NCI-H2029 (cell line): ENCODE data around the gene CDS2.

ENCODE experiments used
- DNase-seq: peaks from one replicate; lab custom pipeline; 2025; lab: John Stamatoyannopoulos, UW

CDS2 gene

DNA sequence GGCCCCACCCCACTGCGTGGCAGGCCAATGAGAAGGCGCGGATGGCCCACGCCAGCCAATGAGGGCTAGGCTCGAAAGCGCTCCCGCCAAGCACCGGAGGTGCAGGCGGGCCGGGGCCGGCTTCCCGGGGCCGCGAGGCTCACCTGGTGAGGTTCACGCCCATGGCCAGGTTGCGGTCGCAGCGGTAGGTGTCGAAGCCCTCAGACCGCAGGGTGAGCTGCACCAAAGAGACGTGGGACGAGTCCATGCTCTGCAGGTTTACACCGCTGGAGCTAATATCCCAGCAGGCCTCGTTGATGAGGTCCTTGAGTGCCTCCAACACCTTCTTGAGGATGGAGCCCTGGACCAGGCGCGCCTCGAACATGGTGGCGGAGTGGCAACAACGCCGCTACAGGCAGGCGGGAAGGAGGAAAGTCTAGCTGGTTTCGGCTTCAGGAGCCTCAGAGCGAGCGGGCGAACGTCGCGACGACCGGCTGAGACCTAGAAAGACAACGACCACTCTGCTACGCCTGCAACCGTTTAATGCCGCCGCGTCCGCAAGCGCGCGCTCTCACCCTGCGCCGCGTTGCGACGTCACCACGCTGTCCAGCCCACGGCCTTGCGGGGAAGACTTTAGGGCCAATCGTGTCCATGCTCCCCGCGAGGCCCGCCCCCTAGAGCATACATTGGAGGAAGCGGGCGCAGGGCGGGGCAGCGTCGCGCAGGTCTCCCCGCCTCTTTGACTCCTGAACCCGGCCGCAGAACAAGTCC, 7.2 kb upstream of the CDS2 start, which contains the start of gene PCNA:
TSS of gene PCNA (minus strand) at position 524 of the 750 bp plus-strand sequence. CDS start at position 364, 160 bp downstream.
- DNase-seq: peak; percentile 98

DNA sequence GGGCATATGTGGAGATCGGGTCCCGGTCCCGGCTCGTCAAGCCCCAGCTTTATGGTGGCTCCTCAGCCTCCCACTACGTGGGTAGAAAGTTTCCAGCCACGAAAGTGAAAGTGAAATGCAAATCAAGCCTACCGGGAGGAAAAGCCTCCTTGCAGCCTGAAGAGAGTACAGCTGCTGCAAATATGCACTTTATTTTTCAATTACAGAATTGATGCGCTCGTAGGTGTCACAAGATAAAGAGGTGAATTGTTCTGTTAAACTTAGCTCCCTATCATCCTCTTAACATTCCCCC, 6.7 kb upstream of the CDS2 start:
- DNase-seq: no peak

DNA sequence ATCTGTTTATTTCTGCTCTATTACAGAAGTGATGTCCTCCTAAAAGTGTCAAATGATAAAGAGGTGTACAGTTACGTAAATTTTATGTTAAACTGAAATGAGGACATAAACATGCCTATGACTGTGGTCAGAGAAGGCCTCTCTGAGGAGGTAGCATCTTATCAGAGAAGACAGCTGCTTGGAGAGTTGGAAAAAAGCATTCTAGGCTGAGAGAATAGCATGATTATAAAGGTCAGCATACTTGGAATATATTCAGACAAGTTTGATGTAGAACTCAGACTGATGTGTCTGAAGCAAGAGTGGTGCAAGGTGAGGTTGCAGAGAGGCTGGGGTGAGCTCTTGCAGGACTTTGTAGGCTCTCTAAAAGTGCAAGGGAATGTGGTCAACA, 3.9 kb upstream of the CDS2 start:
- DNase-seq: no peak

- peak; percentile 61 for DNase-seq
Observed at GRCh38 chr20:5127204-5127858, 523 bp downstream of the CDS2 start.

- DNase-seq: no peak
Observed at GRCh38 chr20:5127859-5128424, 1.1 kb downstream of the CDS2 start.

DNA sequence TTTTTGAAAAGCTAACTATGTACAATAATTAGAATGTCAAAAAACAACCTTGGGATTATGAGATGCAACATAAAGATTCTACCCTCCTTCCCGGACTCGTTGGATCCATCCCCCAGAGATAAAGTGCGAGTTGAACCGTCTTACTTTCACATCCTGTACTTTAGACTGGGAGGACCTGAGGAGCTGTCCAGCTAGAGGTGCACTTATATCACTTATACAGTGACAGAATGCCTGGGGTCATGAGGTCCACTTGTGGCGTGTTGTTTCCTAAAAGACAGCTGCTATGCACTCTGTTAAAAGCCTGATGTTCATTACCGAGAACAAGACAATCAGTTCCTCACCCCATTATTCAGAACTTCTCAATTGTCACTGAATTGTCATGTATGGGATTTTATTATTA, 2.1 kb downstream of the CDS2 start:
- DNase-seq: no peak

DNA sequence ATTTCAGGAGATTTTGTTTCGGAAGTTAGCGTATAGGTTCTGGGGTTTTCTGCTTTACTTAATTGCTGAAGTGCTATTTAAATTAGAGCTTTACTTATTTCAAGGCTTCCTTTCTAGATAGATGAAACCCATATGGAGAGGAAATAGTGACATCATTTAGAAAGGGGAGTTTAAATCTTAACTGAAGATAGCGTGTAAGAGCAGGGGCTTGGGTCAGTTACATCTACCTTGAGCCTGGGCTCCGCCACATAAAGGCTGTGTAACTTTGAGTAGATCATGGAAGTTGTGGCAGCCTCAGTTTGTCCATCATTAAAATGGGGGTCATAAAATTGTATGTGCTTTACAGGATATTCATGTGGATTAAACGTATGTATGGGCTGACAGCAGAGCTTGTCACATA, 4.7 kb downstream of the CDS2 start:
- no peak for DNase-seq

GRCh38 chr20:5133998-5134397, 7.2 kb downstream of the CDS2 start:
- no peak for DNase-seq

DNA sequence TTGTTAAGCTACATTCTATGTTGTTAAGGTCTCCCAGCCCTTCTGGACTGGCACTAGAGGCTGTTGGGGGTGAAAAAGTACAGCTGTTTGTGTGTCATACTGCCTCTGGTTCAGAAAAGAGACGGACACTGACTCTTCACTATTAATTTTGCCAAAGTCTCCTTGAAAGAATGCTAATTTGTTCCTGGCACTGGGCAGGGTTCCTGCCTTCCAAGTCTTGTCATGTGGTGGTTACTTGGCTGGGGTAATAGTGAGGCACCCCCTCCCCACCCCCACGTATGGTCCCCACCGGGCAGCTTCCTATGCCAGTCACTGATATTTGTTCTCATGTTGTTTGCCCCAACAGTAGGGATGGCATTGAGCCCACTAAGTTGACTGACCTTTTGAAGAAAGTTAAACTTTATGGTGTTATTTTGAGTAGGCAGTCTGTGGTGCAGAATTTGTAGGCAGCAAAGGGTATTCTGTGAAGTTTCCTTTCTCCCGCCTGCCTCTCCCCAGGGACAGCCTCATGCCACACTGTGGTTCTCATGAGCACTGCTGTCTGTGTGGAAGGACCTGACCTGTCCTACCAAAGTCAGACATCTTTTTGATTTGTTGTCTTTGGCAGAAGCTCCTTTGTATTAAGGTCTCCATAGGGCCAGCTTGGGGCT, 8.7 kb downstream of the CDS2 start:
- DNase-seq: no peak

DNA sequence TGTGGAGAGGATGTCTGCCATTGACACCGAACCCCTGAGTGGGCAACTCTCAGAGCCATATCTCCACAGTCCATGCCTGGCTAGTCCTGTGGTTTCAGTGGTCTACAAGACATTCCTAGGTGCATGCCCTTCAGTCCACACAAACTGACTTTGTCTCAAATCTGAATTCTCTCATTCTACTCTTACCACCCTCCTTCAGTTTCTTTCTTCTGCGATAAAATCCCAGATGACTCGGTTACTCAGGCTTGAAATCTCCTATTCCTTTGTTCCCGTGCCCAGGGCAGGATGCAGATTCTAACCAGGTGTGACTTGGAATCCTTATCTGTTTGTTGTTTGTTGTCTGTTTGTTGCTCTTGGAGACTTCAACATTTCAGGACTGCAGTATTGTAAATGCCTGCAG, 9.3 kb downstream of the CDS2 start:
- no peak for DNase-seq

DNA sequence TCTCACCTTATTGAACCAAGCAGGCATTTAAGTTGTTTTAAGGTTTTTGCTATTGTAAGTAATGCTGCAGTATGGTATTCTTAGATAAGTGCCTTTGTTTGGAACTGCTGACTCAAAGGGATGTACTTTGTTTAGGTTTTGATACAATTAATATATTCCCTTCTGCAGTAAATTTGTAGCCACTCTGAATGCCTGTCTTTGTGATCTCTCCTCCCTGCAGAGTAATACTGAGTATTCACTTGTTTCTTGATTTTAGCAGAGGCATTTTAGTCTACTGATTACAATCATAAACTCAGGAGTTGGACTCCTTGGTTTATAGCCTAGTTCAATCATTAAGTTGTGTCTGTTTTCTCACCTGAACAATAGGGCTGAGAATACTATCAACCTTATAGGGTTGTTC, 13.4 kb downstream of the CDS2 start:
- no peak for DNase-seq

- no peak for DNase-seq
Observed at GRCh38 chr20:5141615-5142014, 14.8 kb downstream of the CDS2 start.

- no peak for DNase-seq
Observed at GRCh38 chr20:5143851-5144250, 17.0 kb downstream of the CDS2 start.

GRCh38 chr20:5145365-5146098, 18.7 kb downstream of the CDS2 start:
- no peak for DNase-seq

- no peak for DNase-seq
Observed at GRCh38 chr20:5146099-5146668, 19.4 kb downstream of the CDS2 start.

DNA sequence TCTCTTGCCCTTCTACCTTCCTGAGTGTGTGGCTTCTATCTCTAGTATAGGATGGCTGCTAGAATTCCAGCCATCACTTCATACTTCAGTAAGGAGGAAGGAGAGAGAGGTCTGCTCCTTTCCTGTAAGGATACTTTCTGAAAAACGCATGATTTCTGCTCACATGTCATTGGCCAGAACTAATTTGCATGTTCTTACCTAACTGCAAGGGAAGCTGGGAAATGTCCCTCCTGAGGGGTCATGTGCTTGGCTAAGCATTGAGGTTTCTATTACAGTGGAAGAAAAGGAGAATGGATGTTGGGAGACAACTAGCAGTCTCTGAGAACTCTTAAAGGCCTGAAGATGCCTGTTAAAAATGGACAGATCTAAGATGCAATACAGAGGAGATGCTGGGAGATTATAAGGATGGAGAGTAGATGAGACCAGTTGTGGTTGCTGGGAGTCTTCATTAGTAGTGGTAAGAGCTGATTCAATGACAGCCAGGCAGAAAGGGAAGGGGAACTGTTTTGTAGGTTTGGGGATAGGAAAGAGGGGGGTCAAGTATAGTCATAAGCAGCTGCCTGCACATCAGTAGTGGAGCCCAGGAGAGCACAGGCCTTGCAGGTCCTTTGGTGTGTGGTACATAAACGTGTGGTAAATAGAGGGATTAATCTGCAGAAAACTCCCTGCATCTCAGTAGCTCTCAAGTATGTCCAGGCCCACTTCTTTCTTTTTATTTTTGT, 20.2 kb downstream of the CDS2 start:
- DNase-seq: no peak

- no peak for DNase-seq
Observed at GRCh38 chr20:5148581-5148980, 21.8 kb downstream of the CDS2 start.

DNA sequence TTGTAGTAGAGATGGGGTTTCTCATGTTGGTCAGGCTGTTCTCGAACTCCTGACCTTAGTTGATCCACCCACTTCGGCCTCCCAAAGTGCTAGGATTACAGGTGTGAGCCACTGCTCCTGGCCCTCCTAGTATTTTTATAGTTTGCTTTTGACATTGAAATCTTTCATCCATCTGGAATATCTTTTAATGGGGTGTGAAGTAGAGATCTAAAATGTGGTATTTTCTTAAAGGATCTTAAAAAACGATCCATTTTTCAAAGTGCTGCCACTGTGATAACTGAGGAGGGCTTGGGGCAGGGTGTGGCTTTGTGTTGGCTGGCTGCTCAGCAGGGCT, 23.1 kb downstream of the CDS2 start:
- no peak for DNase-seq

DNA sequence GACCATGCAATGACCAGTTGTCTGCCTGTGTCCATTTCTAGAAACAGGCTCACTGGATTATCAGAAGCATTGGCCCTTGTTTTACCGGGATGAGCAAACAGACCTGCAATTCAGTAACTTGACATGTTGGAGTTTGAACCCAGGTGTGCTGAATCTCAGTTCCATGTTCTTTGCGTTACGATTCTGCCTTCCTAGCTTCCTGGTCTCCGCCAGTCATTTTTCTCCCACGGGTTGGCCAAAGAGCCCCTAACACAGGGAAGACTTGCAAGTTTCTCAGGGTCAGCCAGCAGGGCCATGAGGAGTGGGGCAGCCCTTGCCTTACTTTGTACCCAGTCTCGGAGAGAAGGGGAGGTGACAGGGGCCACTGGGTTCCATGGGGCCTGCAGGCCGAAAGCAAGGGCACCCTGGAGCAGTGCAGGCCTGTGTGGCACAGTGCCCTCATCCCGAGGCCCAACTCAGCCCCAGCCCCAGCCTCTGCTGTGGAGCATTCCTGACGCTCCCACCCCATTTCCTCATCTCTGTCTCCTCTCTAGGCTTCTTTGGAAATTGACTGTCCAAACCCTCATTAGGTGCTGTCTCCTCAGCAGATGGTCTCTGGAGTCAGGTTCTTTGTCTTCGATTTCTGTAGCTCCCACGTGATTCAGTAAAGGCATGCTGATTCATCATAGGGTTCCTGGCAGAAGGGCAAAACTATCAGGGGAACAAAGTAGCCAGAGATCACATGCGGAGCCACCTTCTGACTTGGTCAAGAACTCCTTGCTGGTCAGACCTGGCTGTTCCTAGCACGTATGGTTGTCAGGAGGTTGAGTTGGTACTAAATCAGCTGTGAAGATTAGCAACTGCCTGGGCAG, 23.6 kb downstream of the CDS2 start:
- no peak for DNase-seq

DNA sequence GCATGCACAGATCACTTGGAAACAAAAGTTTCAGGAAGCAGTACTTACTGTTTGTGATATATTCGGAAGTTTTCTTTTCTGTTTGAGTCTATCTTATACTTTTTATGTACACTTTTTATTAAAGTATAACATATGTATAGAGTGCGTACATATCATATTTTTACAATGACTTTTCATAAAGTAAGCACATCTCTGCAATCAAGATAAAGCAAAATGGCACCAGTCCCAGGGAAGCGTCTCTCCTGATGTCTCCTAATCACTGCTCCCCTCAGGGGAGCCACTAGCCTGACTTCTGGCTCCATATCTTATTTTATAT, 26.3 kb downstream of the CDS2 start:
- no peak for DNase-seq
